Epithelial cell of proximal tubule (primary cell): ENCODE measurements around the gene AUTS2. TPM values are rescaled to one million over a fixed set of nuclear protein-coding genes. Genes with fewer than 3 reads are reported as not detected.

Experiments used
- DNase-seq: peaks from one replicate; pipeline ENCODE4 v3.0.0-alpha.2; 2011; ENCODE audit warnings: low read depth
- H3K4me3 ChIP-seq: 2 replicates; pipeline ENCODE4 v1.5.1; 2011; ENCODE audit warnings: low read depth, mild to moderate bottlenecking, low read length
- CTCF ChIP-seq: conservative IDR thresholded peaks from 2 replicates; pipeline ENCODE4 v1.5.1; 2012; ENCODE audit warnings: low read depth, mild to moderate bottlenecking, low read length
- total RNA-seq: library from RNA; depleted of rRNA; stranded (reverse); fragments of >200 nt; gene quantifications from 2 replicates; pipeline ENCODE4 v1.2.3, GENCODE V29; 2015

AUTS2 gene
- total RNA-seq, 1 donor from 2014 or later: 10.0 TPM

- DNase-seq: no peak
- no peak overlapping the region for H3K4me3 ChIP-seq
- no peak for TF ChIP-seq CTCF
Observed at GRCh38 chr7:69773535-69774225, 175.4 kb downstream of the AUTS2 start.

GRCh38 chr7:69775231-69775771 is 177.0 kb downstream of the AUTS2 start:
- DNase-seq: no peak
- no peak for TF ChIP-seq CTCF
- H3K4me3 ChIP-seq: no peak overlapping the region

GRCh38 chr7:69776611-69777010 is 178.3 kb downstream of the AUTS2 start:
- DNase-seq: no peak

GRCh38 chr7:69778138-69778537 is 179.9 kb downstream of the AUTS2 start:
- no peak overlapping the region for H3K4me3 ChIP-seq
- DNase-seq: no peak
- no peak for TF ChIP-seq CTCF

More at GRCh38 chr7:69776611-69777010, 178.3 kb downstream of the AUTS2 start:
- H3K4me3 ChIP-seq: no peak overlapping the region
- no peak for TF ChIP-seq CTCF

- H3K4me3 ChIP-seq: no peak overlapping the region
- no peak for DNase-seq
- no peak for TF ChIP-seq CTCF
Observed at GRCh38 chr7:69780379-69780778, 182.1 kb downstream of the AUTS2 start.

GRCh38 chr7:69781412-69781846 is 183.2 kb downstream of the AUTS2 start:
- no peak for TF ChIP-seq CTCF
- H3K4me3 ChIP-seq: no peak overlapping the region
- no peak for DNase-seq
